CD8-positive, alpha-beta memory T cell (primary cell): ENCODE data around the gene DIP2A. TPM values are rescaled to one million over a fixed set of nuclear protein-coding genes. Genes with fewer than 3 reads are reported as not detected.

Source experiments
- CTCF ChIA-PET: fragments of 350-600 bp; sonication (Branson Sonifier 250); formaldehyde crosslinking; loops from one replicate; lab custom pipeline; 2021; ENCODE audit warnings: antibody characterized with exemption; lab: Charles Lee
- POLR2A ChIA-PET: fragments of 350-600 bp; sonication (Branson Sonifier 250); formaldehyde crosslinking; loops from one replicate; lab custom pipeline; 2021; ENCODE audit warnings: antibody characterized with exemption; lab: Charles Lee
- DNase-seq, 5 donors: peaks; one replicate each; pipeline versions ENCODE4 v3.0.0 to v3.0.0-alpha.2; 2020 to 2022; ENCODE audit warnings: mixed read lengths in 1 of 5
- H3K27ac ChIP-seq: one replicate; pipeline ENCODE4 v1.7.0; 2013; ENCODE audit warnings: low read depth, mild to moderate bottlenecking, low read length, moderate library complexity
- H3K27me3 ChIP-seq: 2 replicates; pipeline ENCODE4 v1.7.0; 2013; ENCODE audit warnings: low read length, mild to moderate bottlenecking; ENCODE audit not compliant: insufficient read depth, poor library complexity, severe bottlenecking
- H3K36me3 ChIP-seq: 2 replicates; pipeline ENCODE4 v1.7.0; 2013; ENCODE audit warnings: mild to moderate bottlenecking, low read length, moderate library complexity; ENCODE audit not compliant: insufficient read depth
- H3K4me1 ChIP-seq: 2 replicates; pipeline ENCODE4 v1.7.0; 2013; ENCODE audit warnings: mild to moderate bottlenecking, low read length, moderate library complexity; ENCODE audit not compliant: insufficient read depth
- H3K4me3 ChIP-seq: 2 replicates; pipeline ENCODE4 v1.7.0; 2013; ENCODE audit warnings: mild to moderate bottlenecking, low read length
- H3K9me3 ChIP-seq: 2 replicates; pipeline ENCODE4 v1.7.0; 2013; ENCODE audit warnings: mild to moderate bottlenecking, low read length
- H3K27ac Mint-ChIP-seq, 8 donors: one replicate each; pipeline ENCODE4 v1.8.0; 2020 to 2021; ENCODE audit warnings: mixed read lengths in 8 of 8, mild to moderate bottlenecking in 6 of 8, inconsistent platforms in 3 of 8, moderate library complexity in 3 of 8
- H3K27me3 Mint-ChIP-seq, 2 donors: one replicate each; pipeline ENCODE4 v1.8.0; 2020 to 2021; ENCODE audit warnings: mixed read lengths in 2 of 2, mild to moderate bottlenecking in 1 of 2, moderate library complexity in 1 of 2
- H3K36me3 Mint-ChIP-seq, 3 donors: one replicate each; pipeline ENCODE4 v1.8.0; 2020 to 2021; ENCODE audit warnings: mixed read lengths in 3 of 3, inconsistent platforms in 1 of 3, mild to moderate bottlenecking in 1 of 3
- H3K4me1 Mint-ChIP-seq, 3 donors: one replicate each; pipeline ENCODE4 v1.8.0; 2020 to 2021; ENCODE audit warnings: mixed read lengths in 3 of 3, inconsistent platforms in 1 of 3, mild to moderate bottlenecking in 1 of 3
- H3K4me3 Mint-ChIP-seq, 7 donors: one replicate each; pipeline ENCODE4 v1.8.0; 2020 to 2021; ENCODE audit warnings: mixed read lengths in 7 of 7, mild to moderate bottlenecking in 6 of 7, moderate library complexity in 4 of 7, inconsistent platforms in 2 of 7
- H3K9me3 Mint-ChIP-seq, 5 donors: one replicate each; pipeline ENCODE4 v1.8.0; 2020 to 2022; ENCODE audit warnings: mixed read lengths in 5 of 5, mild to moderate bottlenecking in 3 of 5, moderate library complexity in 2 of 5, inconsistent platforms in 1 of 5
- polyA plus RNA-seq: library from polyadenylated mRNA; unstranded; fragments of 300-500 nt; fragmentation: Illumina TruSeq; gene quantifications from one replicate; pipeline ENCODE4 v1.2.3, GENCODE V29; 2021
- total RNA-seq, 2 experiments: library from RNA; stranded (reverse); gene quantifications; one replicate each; pipeline ENCODE4 v1.2.3, GENCODE V29; 2021

DIP2A gene
- 10 to 100 TPM; 29.7 to 29.9 TPM for total RNA-seq
- polyA plus RNA-seq = 32.6 TPM

GRCh38 chr21:46458315-46459023 lies at the start of gene DIP2A:
DIP2A (plus strand) TSS chr21:46458891; CDS start chr21:46459132, 241 bp downstream.
- Mint-ChIP-seq H3K4me3 (peak within 1 kb of the TSS; percentile 87 to 100 (median 95)), H3K27me3 (no peaks in the 10 kb centered on the region), H3K36me3 (peaks cover 0 to 41% (median 2%) of the 10 kb centered on the region in 3 donors), H3K27ac (peak within 1 kb of the TSS; percentile 92 to 99 (median 96)), H3K4me1 (peaks cover 51 to 71% (median 55%) of the 10 kb centered on the region in 3 donors), H3K9me3 (no peaks in the 10 kb centered on the region)
- Histone ChIP-seq H3K4me1 (peaks cover 46% of the 10 kb centered on the region), H3K27me3 (no peaks in the 10 kb centered on the region), H3K4me3 (peak within 1 kb of the TSS; percentile 94), H3K36me3 (no peaks in the 10 kb centered on the region), H3K27ac (peak within 1 kb of the TSS; percentile 95), H3K9me3 (no peaks in the 10 kb centered on the region)
- CTCF ChIA-PET = interaction anchor here (0.6 to 1.4 kb wide), 4 partner anchors 10 to 178 kb away, joined by 3 to 7 read pairs (median 4); partner anchors contain the start of gene PRMT2
- DNase-seq = peak; percentile 91 to 97 (median 96)
- POLR2A ChIA-PET = interaction anchor here (0.6 to 2.2 kb wide), 5 partner anchors 9 to 177 kb away, joined by 3 to 12 read pairs (median 5); partner anchors contain the start of gene PRMT2

GRCh38 chr21:46409641-46410406 lies 48.9 kb upstream of the DIP2A start:
- Mint-ChIP-seq H3K27me3 (no peaks in the 10 kb centered on the region), H3K4me3 (peak overlapping the region in 5 of 7 donors; percentile 38 to 67 (median 46)), H3K9me3 (no peaks in the 10 kb centered on the region), H3K27ac (peak overlapping the region in 3 of 8 donors; percentile 29 to 57 (median 38)), H3K4me1 (peaks cover 10 to 16% (median 10%) of the 10 kb centered on the region in 3 donors), H3K36me3 (peaks cover 0 to 39% (median 8%) of the 10 kb centered on the region in 3 donors)
- Histone ChIP-seq H3K9me3 (no peaks in the 10 kb centered on the region), H3K27me3 (no peaks in the 10 kb centered on the region), H3K4me3 (no peak overlapping the region), H3K4me1 (no peaks in the 10 kb centered on the region), H3K36me3 (peaks cover 7% of the 10 kb centered on the region), H3K27ac (no peak overlapping the region)
- CTCF ChIA-PET = no interaction called here
- DNase-seq = peak in 1 of 5 donors; percentile 14
- POLR2A ChIA-PET = no interaction called here

- H3K4me1 ChIP-seq = no peaks in the 10 kb centered on the region
- peak in 1 of 5 donors; percentile 13 for DNase-seq
- Mint-ChIP-seq H3K4me1 (peaks cover 10 to 16% (median 10%) of the 10 kb centered on the region in 3 donors), H3K9me3 (no peaks in the 10 kb centered on the region), H3K27me3 (no peaks in the 10 kb centered on the region), H3K36me3 (peaks cover 0 to 42% (median 8%) of the 10 kb centered on the region in 3 donors), H3K27ac (peak overlapping the region in 1 of 8 donors; percentile 32), H3K4me3 (no peak overlapping the region)
- no peaks in the 10 kb centered on the region for H3K27me3 ChIP-seq
- H3K9me3 ChIP-seq = no peaks in the 10 kb centered on the region
- CTCF ChIA-PET = no interaction called here
- H3K4me3 ChIP-seq = no peak overlapping the region
- H3K36me3 ChIP-seq = peaks cover 7% of the 10 kb centered on the region
- POLR2A ChIA-PET = no interaction called here
- H3K27ac ChIP-seq = no peak overlapping the region
Measured at GRCh38 chr21:46410516-46410915, 48.2 kb upstream of the DIP2A start.

GRCh38 chr21:46411236-46411635 lies 47.5 kb upstream of the DIP2A start:
- no peaks in the 10 kb centered on the region for H3K9me3 ChIP-seq
- no peak overlapping the region for H3K27ac ChIP-seq
- Mint-ChIP-seq H3K36me3 (peaks cover 0 to 49% (median 15%) of the 10 kb centered on the region in 3 donors), H3K4me1 (peaks cover 10 to 13% (median 10%) of the 10 kb centered on the region in 3 donors), H3K27ac (no peak overlapping the region), H3K27me3 (no peaks in the 10 kb centered on the region), H3K4me3 (no peak overlapping the region), H3K9me3 (no peaks in the 10 kb centered on the region)
- H3K36me3 ChIP-seq = peaks cover 7% of the 10 kb centered on the region
- CTCF ChIA-PET = no interaction called here
- no peaks in the 10 kb centered on the region for H3K27me3 ChIP-seq
- H3K4me3 ChIP-seq = no peak overlapping the region
- H3K4me1 ChIP-seq = no peaks in the 10 kb centered on the region
- POLR2A ChIA-PET = no interaction called here
- DNase-seq = peak in 1 of 5 donors; percentile 12

- Histone ChIP-seq H3K27ac (no peak overlapping the region), H3K9me3 (no peaks in the 10 kb centered on the region), H3K27me3 (no peaks in the 10 kb centered on the region), H3K36me3 (peaks cover 7% of the 10 kb centered on the region), H3K4me3 (no peak overlapping the region), H3K4me1 (no peaks in the 10 kb centered on the region)
- peaks cover 0 to 51% (median 16%) of the 10 kb centered on the region in 3 donors for H3K36me3 Mint-ChIP-seq
- H3K9me3 Mint-ChIP-seq = no peaks in the 10 kb centered on the region
- ChIA-PET POLR2A (no interaction called here), CTCF (no interaction called here)
- no peaks in the 10 kb centered on the region for H3K27me3 Mint-ChIP-seq
- H3K4me3 Mint-ChIP-seq = no peak overlapping the region
- H3K4me1 Mint-ChIP-seq = peaks cover 10 to 13% (median 10%) of the 10 kb centered on the region in 3 donors
- DNase-seq = peak in 1 of 5 donors; percentile 29
- H3K27ac Mint-ChIP-seq = no peak overlapping the region
Measured at GRCh38 chr21:46411691-46412090, 47.0 kb upstream of the DIP2A start.

GRCh38 chr21:46412521-46413364 lies 45.9 kb upstream of the DIP2A start:
- Histone ChIP-seq H3K4me3 (no peak overlapping the region), H3K4me1 (no peaks in the 10 kb centered on the region), H3K27me3 (no peaks in the 10 kb centered on the region), H3K9me3 (no peaks in the 10 kb centered on the region), H3K27ac (no peak overlapping the region), H3K36me3 (peaks cover 7% of the 10 kb centered on the region)
- ChIA-PET POLR2A (interaction anchor here (0.6 kb wide), 1 partner anchor 34 kb away, joined by 4 read pairs; no protein-coding TSS in a partner anchor), CTCF (no interaction called here)
- Mint-ChIP-seq H3K9me3 (no peaks in the 10 kb centered on the region), H3K27me3 (no peaks in the 10 kb centered on the region), H3K4me1 (peaks cover 10 to 11% (median 10%) of the 10 kb centered on the region in 3 donors), H3K4me3 (no peak overlapping the region), H3K27ac (no peak overlapping the region), H3K36me3 (peaks cover 0 to 50% (median 16%) of the 10 kb centered on the region in 3 donors)
- DNase-seq = peak in 1 of 5 donors; percentile 24

GRCh38 chr21:46413365-46413696 lies 45.4 kb upstream of the DIP2A start:
- no peak overlapping the region for H3K4me3 Mint-ChIP-seq
- no peak overlapping the region for H3K27ac Mint-ChIP-seq
- Histone ChIP-seq H3K36me3 (peaks cover 7% of the 10 kb centered on the region), H3K4me1 (no peaks in the 10 kb centered on the region), H3K4me3 (no peak overlapping the region), H3K9me3 (no peaks in the 10 kb centered on the region), H3K27me3 (no peaks in the 10 kb centered on the region), H3K27ac (no peak overlapping the region)
- H3K27me3 Mint-ChIP-seq = no peaks in the 10 kb centered on the region
- peak in 1 of 5 donors; percentile 20 for DNase-seq
- H3K36me3 Mint-ChIP-seq = peaks cover 0 to 52% (median 18%) of the 10 kb centered on the region in 3 donors
- CTCF ChIA-PET = no interaction called here
- H3K9me3 Mint-ChIP-seq = no peaks in the 10 kb centered on the region
- H3K4me1 Mint-ChIP-seq = peaks cover 10 to 11% (median 10%) of the 10 kb centered on the region in 3 donors
- POLR2A ChIA-PET = interaction anchor here (0.6 kb wide), 1 partner anchor 33 kb away, joined by 4 read pairs; no protein-coding TSS in a partner anchor
